KG1 (cell line): ENCODE data around the gene CUTA.

Experiments used
- DNase-seq: peaks from one replicate; lab custom pipeline; 2025; lab: John Stamatoyannopoulos, UW

The CUTA gene

GRCh38 chr6:33423777-33424176 is 5.9 kb upstream of the CUTA start:
- no peak for DNase-seq

- DNase-seq: no peak
Measured at GRCh38 chr6:33421344-33421643, 3.4 kb upstream of the CUTA start.

GRCh38 chr6:33420491-33421343 is 2.8 kb upstream of the CUTA start:
- no peak for DNase-seq

DNA sequence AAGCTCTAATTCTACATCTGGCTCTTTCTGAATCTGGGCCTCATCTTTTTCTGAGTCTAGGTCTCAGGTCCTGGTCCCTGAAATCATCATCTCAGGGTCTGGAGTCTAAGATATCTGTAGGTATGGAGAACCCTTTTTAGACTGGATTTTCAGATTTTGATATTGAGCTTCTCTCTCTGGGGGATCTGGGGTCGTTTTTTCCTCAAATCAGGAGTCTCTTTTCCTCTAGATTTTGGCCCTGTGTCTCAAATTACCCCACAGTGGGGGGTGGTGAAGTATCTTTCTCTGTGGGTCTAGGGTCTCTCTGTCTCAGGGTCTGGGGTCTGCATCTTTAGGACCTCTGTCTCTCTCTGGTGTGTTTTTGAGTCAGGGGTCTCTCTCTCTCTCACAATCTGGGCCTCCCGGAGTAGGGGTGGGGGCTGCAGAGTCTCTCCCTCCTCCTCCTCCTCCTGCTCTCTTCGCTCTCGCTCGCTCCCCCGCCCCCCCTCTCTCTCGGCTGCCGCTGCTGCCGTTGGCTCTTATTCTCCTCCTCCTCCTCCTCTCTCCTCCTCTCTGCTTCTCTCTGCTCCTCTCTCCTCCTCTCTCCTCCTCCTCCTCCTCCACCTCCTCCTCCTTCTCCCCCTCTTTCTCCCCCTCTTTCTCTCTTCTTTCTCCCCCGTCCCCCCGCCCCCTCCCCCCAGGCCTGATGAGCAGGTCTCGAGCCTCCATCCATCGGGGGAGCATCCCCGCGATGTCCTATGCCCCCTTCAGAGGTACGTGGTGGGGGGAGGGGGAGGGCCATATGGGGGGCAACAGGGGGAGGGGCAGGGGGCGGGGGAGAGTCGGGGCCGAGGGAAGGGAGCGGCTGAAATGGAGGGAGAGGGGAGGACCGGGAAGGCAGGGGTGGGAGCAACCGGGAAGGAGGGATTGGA is 1.9 kb upstream of the CUTA start, which contains the start of gene SYNGAP1:
SYNGAP1 (plus strand) TSS at position 486 of the 911 bp plus-strand sequence; CDS start at position 686, 200 bp downstream.
- DNase-seq: no peak

DNA sequence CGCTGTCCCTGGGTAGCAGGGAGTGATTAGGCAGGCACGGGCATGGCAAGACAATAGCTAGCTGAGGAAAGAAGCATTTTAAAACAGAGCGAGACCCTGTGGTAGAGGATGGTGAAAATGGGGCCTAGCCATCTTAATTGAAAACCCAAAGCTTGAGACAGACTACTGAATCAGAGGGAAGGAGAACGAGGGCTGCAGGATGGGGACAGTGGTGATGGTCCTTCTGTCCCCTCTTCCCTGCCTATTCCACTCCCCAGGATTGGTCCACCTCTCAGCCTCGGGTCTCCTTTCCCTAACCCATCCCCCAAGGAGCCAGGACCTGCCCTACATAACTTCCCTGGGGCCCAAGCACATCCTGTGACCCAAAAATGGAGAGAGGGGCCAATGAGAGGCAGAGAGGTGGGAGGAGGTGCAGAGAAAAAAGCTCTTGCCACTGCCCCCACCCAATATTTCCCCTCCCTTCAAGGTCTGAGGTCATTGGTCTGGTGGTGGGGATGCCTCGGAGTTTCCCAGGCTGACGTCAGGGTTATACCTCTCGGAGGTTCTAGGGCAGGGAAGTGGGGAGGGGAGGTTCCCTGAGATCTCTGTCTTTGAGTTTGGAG is 884 bp upstream of the CUTA start:
- DNase-seq: no peak

- no peak for DNase-seq
Measured at GRCh38 chr6:33417128-33417902, 592 bp downstream of the CUTA start.

- no peak for DNase-seq
Measured at GRCh38 chr6:33416386-33417127, 1.4 kb downstream of the CUTA start.

DNA sequence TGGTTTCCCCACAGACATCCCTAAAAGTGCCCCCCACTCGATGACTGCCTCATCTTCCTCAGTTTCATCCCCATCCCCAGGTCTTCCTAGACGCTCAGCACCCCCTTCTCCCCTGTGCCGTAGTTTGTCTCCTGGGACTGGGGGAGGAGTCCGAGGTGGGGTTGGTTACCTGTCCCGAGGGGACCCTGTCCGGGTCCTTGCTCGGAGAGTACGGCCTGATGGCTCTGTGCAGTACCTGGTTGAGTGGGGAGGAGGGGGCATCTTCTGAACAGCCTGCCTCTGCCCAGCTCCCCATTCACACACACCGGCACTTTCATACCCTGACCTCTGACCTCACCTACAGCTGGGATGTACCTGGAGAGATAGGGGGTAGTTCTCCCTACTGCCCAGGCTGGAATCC is 2.1 kb downstream of the CUTA start:
- DNase-seq: no peak

- no peak for DNase-seq
Measured at GRCh38 chr6:33414592-33415271, 3.2 kb downstream of the CUTA start.

GRCh38 chr6:33413241-33414120 is 4.4 kb downstream of the CUTA start:
- DNase-seq: no peak

GRCh38 chr6:33412140-33413009 is 5.5 kb downstream of the CUTA start:
- DNase-seq: no peak

- no peak for DNase-seq
Measured at GRCh38 chr6:33411632-33412005, 6.3 kb downstream of the CUTA start.

DNA sequence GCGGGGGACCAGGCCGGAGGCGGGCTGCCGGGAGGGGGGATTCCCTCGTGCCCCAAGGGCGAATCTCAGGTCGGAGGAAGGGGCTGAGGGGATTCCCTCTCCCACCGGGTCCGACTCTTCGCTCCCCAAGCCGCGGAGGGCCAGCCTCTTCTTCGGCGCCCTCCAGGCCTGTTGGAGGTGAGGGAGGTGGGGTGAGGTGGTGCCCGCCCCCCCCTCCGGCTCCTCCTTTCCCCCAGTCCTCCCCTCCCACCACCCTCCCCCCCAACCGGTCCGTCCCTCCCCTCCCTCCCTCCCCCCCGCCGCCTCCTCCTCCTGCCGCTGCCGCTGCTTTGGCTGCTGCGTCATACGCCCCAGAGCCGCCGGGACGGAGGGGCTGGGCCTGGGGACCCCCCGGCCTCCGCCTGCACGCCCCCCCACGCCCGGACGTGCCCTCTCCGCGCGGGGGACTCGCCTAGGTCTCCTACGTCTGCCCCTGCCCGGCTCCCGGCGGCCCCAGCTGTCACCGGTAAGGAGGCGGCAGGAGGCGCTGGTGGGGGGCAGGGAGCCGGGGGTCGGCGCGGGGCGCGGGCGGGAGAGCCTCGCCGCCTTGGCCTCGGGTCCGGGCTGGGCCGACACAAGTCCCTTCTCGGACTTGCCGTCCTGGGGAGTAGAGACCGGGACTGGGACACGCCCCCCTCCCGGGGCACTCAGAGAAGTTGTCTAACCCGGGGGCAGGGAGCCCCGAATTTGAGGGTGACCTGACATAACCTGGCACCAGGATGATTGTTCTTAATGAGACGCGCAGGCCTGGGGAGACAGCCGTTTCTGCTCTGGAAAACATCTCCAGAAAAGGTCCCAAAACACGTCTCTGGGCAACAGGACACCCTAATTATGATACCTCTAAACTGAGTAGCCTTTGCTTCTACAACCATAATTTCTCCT is 6.9 kb downstream of the CUTA start, which contains the start of gene PHF1:
PHF1 (plus strand) TSS at position 304 of the 921 bp plus-strand sequence. CDS start 1,250 bp downstream, outside the sequence.
- no peak for DNase-seq

DNA sequence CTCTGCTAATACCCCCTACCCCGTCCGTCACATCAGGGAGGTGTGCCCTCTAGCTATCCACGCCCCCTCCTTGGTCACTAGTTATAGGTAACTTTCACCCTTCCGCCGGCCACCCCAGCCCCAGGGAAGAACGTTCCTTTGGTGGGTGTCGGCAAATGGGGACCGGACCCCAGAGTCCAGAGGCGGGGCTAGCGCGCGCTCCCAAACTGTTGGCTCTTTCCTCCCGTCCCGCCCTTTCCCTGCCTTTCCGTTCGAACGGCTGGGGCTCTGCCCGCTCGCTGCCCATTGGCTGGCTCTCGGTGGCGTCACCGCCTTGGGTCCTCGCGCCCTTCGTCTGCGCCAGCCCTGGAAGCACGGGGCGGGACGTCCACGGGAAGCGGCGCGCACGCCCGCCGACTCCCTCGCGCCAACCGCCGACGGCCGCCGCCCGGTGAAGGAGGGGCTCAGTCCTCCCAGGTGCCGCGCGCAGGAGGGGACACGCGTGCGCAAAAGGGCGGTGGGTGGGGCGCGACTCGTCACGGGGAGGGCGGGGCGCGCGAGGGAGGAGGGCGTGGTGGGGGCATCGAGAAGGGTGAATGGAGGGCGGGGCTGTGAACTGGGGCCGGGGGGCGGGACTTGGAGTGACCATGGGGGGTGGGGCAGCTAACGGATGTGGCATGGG is 7.7 kb downstream of the CUTA start:
- DNase-seq: peak; percentile 91

DNA sequence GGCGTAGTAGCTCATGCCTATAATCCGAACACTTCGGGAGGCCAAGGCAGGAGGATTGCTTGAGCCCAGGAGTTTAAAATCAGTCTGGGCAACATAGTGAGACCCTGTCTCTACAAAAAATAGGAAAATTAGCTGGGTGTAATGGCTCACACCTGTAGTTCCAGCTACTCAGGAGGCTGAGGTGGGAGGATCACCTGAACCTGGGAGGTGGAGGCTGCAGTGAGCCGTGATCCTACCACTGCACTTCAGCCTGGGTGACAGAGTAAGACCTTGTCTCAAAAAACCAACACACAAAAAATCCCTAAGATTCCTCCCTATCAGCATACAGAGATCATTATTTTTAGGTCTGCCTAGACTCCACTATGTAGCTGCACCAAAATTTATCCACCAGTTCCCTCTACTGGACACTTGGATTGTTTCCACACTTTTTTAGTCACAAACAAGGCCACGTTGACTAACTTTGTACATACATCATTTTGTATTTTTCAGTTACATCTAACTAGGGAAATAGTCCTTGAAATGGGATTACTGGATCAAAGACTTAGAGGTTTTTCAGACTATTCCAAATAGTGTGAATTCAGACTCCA is 10.7 kb downstream of the CUTA start:
- DNase-seq: no peak

DNA sequence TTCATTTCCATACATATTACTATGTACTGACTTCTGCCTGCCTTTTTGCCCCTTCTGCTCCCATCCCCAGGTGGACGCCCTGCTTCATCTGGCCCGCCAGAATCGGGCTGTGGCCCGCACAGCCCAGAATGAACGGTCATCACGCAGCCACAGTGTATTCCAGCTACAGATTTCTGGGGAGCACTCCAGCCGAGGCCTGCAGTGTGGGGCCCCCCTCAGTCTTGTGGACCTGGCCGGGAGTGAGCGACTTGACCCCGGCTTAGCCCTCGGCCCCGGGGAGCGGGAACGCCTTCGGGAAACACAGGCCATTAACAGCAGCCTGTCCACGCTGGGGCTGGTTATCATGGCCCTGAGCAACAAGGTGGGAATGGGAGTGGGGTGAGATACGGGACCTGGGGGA is 11.8 kb downstream of the CUTA start:
- DNase-seq: no peak
